Esophagus (tissue), 2 donors: Measurements from ENCODE around the gene KCNH5. TPM values are rescaled to one million over a fixed set of nuclear protein-coding genes. Genes with fewer than 3 reads are reported as not detected.

Experiments used
- H3K27ac ChIP-seq, 2 donors: one replicate each; pipeline ENCODE4 v1.5.1; 2013; ENCODE audit warnings: low read depth in 2 of 2, mild to moderate bottlenecking in 2 of 2, inconsistent platforms in 1 of 2, low read length in 1 of 2, moderate library complexity in 1 of 2
- H3K27me3 ChIP-seq, 2 donors: one replicate each; pipeline ENCODE4 v1.6.1; 2013; ENCODE audit warnings: low read length in 2 of 2, control low read depth in 1 of 2, mild to moderate bottlenecking in 1 of 2; ENCODE audit not compliant: insufficient read depth in 2 of 2, control insufficient read depth in 1 of 2
- H3K36me3 ChIP-seq, 2 donors: one replicate each; pipeline ENCODE4 v1.6.1; 2013; ENCODE audit warnings: low read length in 1 of 2; ENCODE audit not compliant: control insufficient read depth in 2 of 2, insufficient read depth in 2 of 2
- H3K4me1 ChIP-seq, 2 donors: one replicate each; pipeline ENCODE4 v1.6.1; 2013; ENCODE audit warnings: low read length in 1 of 2; ENCODE audit not compliant: control insufficient read depth in 2 of 2, insufficient read depth in 2 of 2
- H3K4me3 ChIP-seq, 2 donors: one replicate each; pipeline ENCODE4 v1.5.1; 2013; ENCODE audit warnings: low read length in 2 of 2, mild to moderate bottlenecking in 2 of 2, low read depth in 1 of 2, moderate library complexity in 1 of 2
- H3K9me3 ChIP-seq, 2 donors: one replicate each; pipeline ENCODE4 v1.6.1; 2013; ENCODE audit warnings: mild to moderate bottlenecking in 2 of 2, low read depth in 1 of 2, low read length in 1 of 2, moderate library complexity in 1 of 2; ENCODE audit not compliant: control insufficient read depth in 2 of 2, insufficient read depth in 1 of 2
- WGBS, 2 donors: extraction: QIAGEN DNeasy Blood & Tissue Kit; methylation state at CpG; one replicate each; pipeline ENCODE4 v1.1.7; 2013; 5-methylcytosine and 5-hydroxymethylcytosine counted together
- polyA plus RNA-seq, 2 donors: library from polyadenylated mRNA; stranded (reverse); fragments of 200-250 nt; gene quantifications; one replicate each; pipeline ENCODE4 v1.2.3, GENCODE V29; 2013
- donor health status: healthy with polysubstance abuse.
- donor health status: Bipolar disorder and iron deficiency.

KCNH5 gene
- polyA plus RNA-seq, 2 donors, result not detected

GRCh38 chr14:63012171-63012570, 33.1 kb downstream of the KCNH5 start:
- no peak overlapping the region for H3K4me3 ChIP-seq
- H3K9me3 ChIP-seq, result no peaks in the 10 kb centered on the region

GRCh38 chr14:63011623-63012022, 33.6 kb downstream of the KCNH5 start:
- no peaks in the 10 kb centered on the region for H3K9me3 ChIP-seq

More at GRCh38 chr14:63012171-63012570, 33.1 kb downstream of the KCNH5 start:
- Histone ChIP-seq H3K27me3 (peaks cover 0 to 2% of the 10 kb centered on the region in 2 donors), H3K36me3 (no peaks in the 10 kb centered on the region), H3K4me1 (no peaks in the 10 kb centered on the region), H3K27ac (no peak overlapping the region)
- 92 to 93% methylated on average over 3 of the region's 3 CpGs for WGBS, 2 donors

GRCh38 chr14:63009495-63009894, 35.8 kb downstream of the KCNH5 start:
- no peak overlapping the region for H3K4me3 ChIP-seq
- H3K4me1 ChIP-seq, result no peaks in the 10 kb centered on the region
- 88 to 91% methylated on average over 2 of the region's 2 CpGs for WGBS, 2 donors
- no peak overlapping the region for H3K27ac ChIP-seq
- peaks cover 0 to 2% of the 10 kb centered on the region in 2 donors for H3K27me3 ChIP-seq
- H3K36me3 ChIP-seq, result no peaks in the 10 kb centered on the region
- no peaks in the 10 kb centered on the region for H3K9me3 ChIP-seq

More at GRCh38 chr14:63011623-63012022, 33.6 kb downstream of the KCNH5 start:
- no peaks in the 10 kb centered on the region for H3K36me3 ChIP-seq
- 78 to 80% methylated on average over 2 of the region's 2 CpGs for WGBS, 2 donors
- no peak overlapping the region for H3K4me3 ChIP-seq
- no peaks in the 10 kb centered on the region for H3K4me1 ChIP-seq
- peaks cover 0 to 2% of the 10 kb centered on the region in 2 donors for H3K27me3 ChIP-seq
- no peak overlapping the region for H3K27ac ChIP-seq

GRCh38 chr14:63006531-63006930, 38.7 kb downstream of the KCNH5 start:
- H3K27me3 ChIP-seq, result peaks cover 0 to 2% of the 10 kb centered on the region in 2 donors
- H3K4me1 ChIP-seq, result no peaks in the 10 kb centered on the region
- H3K27ac ChIP-seq, result no peak overlapping the region
- no peak overlapping the region for H3K4me3 ChIP-seq
- 77 to 78% methylated on average over 2 of the region's 2 CpGs for WGBS, 2 donors
- H3K9me3 ChIP-seq, result no peaks in the 10 kb centered on the region
- H3K36me3 ChIP-seq, result no peaks in the 10 kb centered on the region

GRCh38 chr14:62994096-62994495, 51.2 kb downstream of the KCNH5 start:
- Histone ChIP-seq H3K27ac (no peak overlapping the region), H3K4me1 (no peaks in the 10 kb centered on the region), H3K36me3 (no peaks in the 10 kb centered on the region), H3K27me3 (no peaks in the 10 kb centered on the region), H3K9me3 (no peaks in the 10 kb centered on the region), H3K4me3 (no peak overlapping the region)

- H3K36me3 ChIP-seq, result no peaks in the 10 kb centered on the region
- 57 to 70% methylated on average over 3 of the region's 3 CpGs for WGBS, 2 donors
- H3K27me3 ChIP-seq, result no peaks in the 10 kb centered on the region
- no peaks in the 10 kb centered on the region for H3K4me1 ChIP-seq
- H3K27ac ChIP-seq, result no peak overlapping the region
- no peak overlapping the region for H3K4me3 ChIP-seq
- H3K9me3 ChIP-seq, result no peaks in the 10 kb centered on the region
Observed at GRCh38 chr14:62988967-62989366, 56.3 kb downstream of the KCNH5 start.

GRCh38 chr14:62983821-62984220, 61.4 kb downstream of the KCNH5 start:
- Histone ChIP-seq H3K9me3 (no peaks in the 10 kb centered on the region), H3K4me3 (no peak overlapping the region), H3K27me3 (no peaks in the 10 kb centered on the region), H3K4me1 (no peaks in the 10 kb centered on the region), H3K36me3 (no peaks in the 10 kb centered on the region), H3K27ac (no peak overlapping the region)

GRCh38 chr14:62980693-62981092, 64.6 kb downstream of the KCNH5 start:
- Histone ChIP-seq H3K9me3 (no peaks in the 10 kb centered on the region), H3K27me3 (no peaks in the 10 kb centered on the region), H3K27ac (no peak overlapping the region), H3K4me3 (no peak overlapping the region), H3K4me1 (no peaks in the 10 kb centered on the region), H3K36me3 (no peaks in the 10 kb centered on the region)
- 79 to 83% methylated on average over 7 of the region's 7 CpGs for WGBS, 2 donors

GRCh38 chr14:62957562-62957961, 87.7 kb downstream of the KCNH5 start:
- H3K9me3 ChIP-seq, result no peaks in the 10 kb centered on the region
- no peaks in the 10 kb centered on the region for H3K36me3 ChIP-seq
- 88 to 94% methylated on average over 1 of the region's 1 CpG for WGBS, 2 donors
- H3K4me1 ChIP-seq, result no peaks in the 10 kb centered on the region
- no peak overlapping the region for H3K27ac ChIP-seq
- no peak overlapping the region for H3K4me3 ChIP-seq
- H3K27me3 ChIP-seq, result no peaks in the 10 kb centered on the region

- Histone ChIP-seq H3K36me3 (no peaks in the 10 kb centered on the region), H3K27me3 (no peaks in the 10 kb centered on the region), H3K4me3 (no peak overlapping the region), H3K9me3 (no peaks in the 10 kb centered on the region), H3K27ac (no peak overlapping the region), H3K4me1 (no peaks in the 10 kb centered on the region)
- WGBS, 2 donors, result 68 to 84% methylated on average over 2 of the region's 2 CpGs
Observed at GRCh38 chr14:62956413-62956812, 88.8 kb downstream of the KCNH5 start.
